B cell (primary cell): ENCODE data around the gene RTKN. TPM values are rescaled to one million over a fixed set of nuclear protein-coding genes. Genes with fewer than 3 reads are reported as not detected.

Experiments
- ATAC-seq: fragments of 200-7000 bp; cut with Tn5 transposase; one replicate; pipeline ENCODE4 v1.10.0; 2021; ENCODE audit warnings: low read depth, mild to moderate bottlenecking, moderate number of reproducible peaks, moderate library complexity
- CTCF ChIA-PET: fragments of 350-600 bp; sonication (Branson Sonifier 250); formaldehyde crosslinking; loops from one replicate; lab custom pipeline; 2021; ENCODE audit warnings: antibody characterized with exemption, inconsistent platforms; lab: Charles Lee
- POLR2A ChIA-PET: fragments of 350-600 bp; sonication (Branson Sonifier 250); formaldehyde crosslinking; loops from one replicate; lab custom pipeline; 2021; ENCODE audit warnings: antibody characterized with exemption; lab: Charles Lee
- DNase-seq: peaks from one replicate; pipeline ENCODE4 v3.0.0; 2013
- H2AFZ ChIP-seq: 2 replicates; pipeline ENCODE4 v1.6.1; 2012; ENCODE audit warnings: mild to moderate bottlenecking, low read depth, low read length; ENCODE audit not compliant: insufficient read depth, poor library complexity, severe bottlenecking
- H3K27ac ChIP-seq, 2 donors: 1 replicate in 1 of 2; 2 replicates in 1 of 2; pipeline ENCODE4 v1.5.1; 2012 to 2013; ENCODE audit warnings: low read length in 2 of 2, mild to moderate bottlenecking in 2 of 2, moderate library complexity in 1 of 2
- H3K27me3 ChIP-seq, 4 experiments: fragments of 200-600 bp in 1 of 4; sonication (generic) in 1 of 4; replicated peaks in 1 of 4; 1 replicate in 2 of 4; 2 replicates in 2 of 4; pipeline versions ENCODE4 v1.6.1 to v1.7.0; 2013 to 2016; ENCODE audit warnings: low read length in 3 of 4, mild to moderate bottlenecking in 2 of 4, mixed read lengths in 1 of 4, moderate library complexity in 1 of 4; ENCODE audit not compliant: insufficient read depth in 4 of 4, control insufficient read depth in 3 of 4; ENCODE audit errors: control extremely low read depth in 1 of 4
- H3K36me3 ChIP-seq, 2 experiments: replicated peaks in 1 of 2; 1 replicate in 1 of 2; 2 replicates in 1 of 2; pipeline versions ENCODE4 v1.6.1 to v1.7.1; 2013; ENCODE audit warnings: low read length in 1 of 2; ENCODE audit not compliant: insufficient read depth in 2 of 2, control insufficient read depth in 1 of 2; ENCODE audit errors: control extremely low read depth in 1 of 2, extremely low read depth in 1 of 2
- H3K4me1 ChIP-seq, 2 donors: fragments of 200-600 bp in 1 of 2; sonication (generic) in 1 of 2; 1 replicate in 1 of 2; 2 replicates in 1 of 2; pipeline versions ENCODE4 v1.5.1 to v1.6.1; 2013 to 2017; ENCODE audit warnings: low read length in 2 of 2; ENCODE audit not compliant: control insufficient read depth in 2 of 2, insufficient read depth in 2 of 2
- H3K4me2 ChIP-seq: replicated peaks from 2 replicates; pipeline ENCODE3; 2012; ENCODE audit warnings: mild to moderate bottlenecking, low read depth, low read length; ENCODE audit not compliant: poor library complexity, severe bottlenecking
- H3K4me3 ChIP-seq, 5 experiments: fragments of 200-600 bp in 1 of 5; sonication (generic) in 1 of 5; 1 replicate in 3 of 5; 2 replicates in 2 of 5; pipeline versions ENCODE4 v1.5.1 to v1.7.0; 2011 to 2016; ENCODE audit warnings: low read length in 4 of 5, mild to moderate bottlenecking in 4 of 5, low read depth in 2 of 5, control low read depth in 1 of 5, moderate library complexity in 1 of 5; ENCODE audit not compliant: insufficient read depth in 1 of 5; ENCODE audit errors: control extremely low read depth in 1 of 5, extremely low read depth in 1 of 5
- H3K79me2 ChIP-seq: fragments of 200-600 bp; sonication (generic); one replicate; pipeline ENCODE4 v1.6.0; 2016; ENCODE audit warnings: low read length; ENCODE audit not compliant: control insufficient read depth, insufficient read depth
- H3K9ac ChIP-seq: fragments of 200-600 bp; sonication (generic); 2 replicates; pipeline ENCODE4 v1.6.1; 2017; ENCODE audit warnings: mild to moderate bottlenecking, low read length, moderate library complexity
- H3K9me3 ChIP-seq, 3 donors: one replicate each; pipeline versions ENCODE4 v1.6.1 to v1.7.1; 2013; ENCODE audit warnings: low read length in 2 of 3; ENCODE audit not compliant: control insufficient read depth in 2 of 3, insufficient read depth in 1 of 3; ENCODE audit errors: control extremely low read depth in 1 of 3
- H4K20me1 ChIP-seq: 2 replicates; pipeline ENCODE4 v1.6.0; 2012; ENCODE audit warnings: mild to moderate bottlenecking, low read length; ENCODE audit not compliant: insufficient read depth, control insufficient read depth, poor library complexity, severe bottlenecking
- H3K27ac Mint-ChIP-seq: one replicate; pipeline ENCODE4 v1.8.0; 2021; ENCODE audit warnings: mixed read lengths
- H3K27me3 Mint-ChIP-seq: one replicate; pipeline ENCODE4 v1.8.0; 2021; ENCODE audit warnings: mixed read lengths
- H3K4me1 Mint-ChIP-seq: one replicate; pipeline ENCODE4 v1.8.0; 2021; ENCODE audit warnings: mixed read lengths
- H3K4me3 Mint-ChIP-seq: one replicate; pipeline ENCODE4 v1.8.0; 2021; ENCODE audit warnings: mixed read lengths
- H3K9me3 Mint-ChIP-seq: one replicate; pipeline ENCODE4 v1.8.0; 2022; ENCODE audit warnings: mixed read lengths; ENCODE audit not compliant: insufficient read depth
- CTCF ChIP-seq: fragments of 200-600 bp; IDR thresholded peaks from one replicate; pipeline ENCODE4 v1.8.0; 2022; ENCODE audit warnings: antibody characterized with exemption, mild to moderate bottlenecking
- EZH2 ChIP-seq: IDR thresholded peaks from 2 replicates; pipeline ENCODE4 v1.6.1; 2012; ENCODE audit warnings: borderline replicate concordance, low read depth, mild to moderate bottlenecking, moderate library complexity, low read length; ENCODE audit not compliant: insufficient read depth, poor library complexity, severe bottlenecking
- WGBS: methylation state at CpG from one replicate; pipeline ENCODE4 v1.1.5; 2013; ENCODE audit warnings: missing lambda C conversion rate; ENCODE audit not compliant: insufficient coverage; 5-methylcytosine and 5-hydroxymethylcytosine counted together
- intact Hi-C: fragments of 100-400 bp; cut with micrococcal nuclease; formaldehyde crosslinking; loops from one replicate; pipeline ENCODE4 v1.10.0; 2022
- polyA plus RNA-seq: library from polyadenylated mRNA; depleted of rRNA; stranded (reverse); fragments of >200 nt; gene quantifications from 2 replicates; pipeline ENCODE4 v1.2.3, GENCODE V29; 2012
- total RNA-seq, 2 donors: library from RNA; stranded (reverse); fragments of 120-200 nt in 1 of 2; gene quantifications; 1 replicate in 1 of 2; 2 replicates in 1 of 2; pipeline versions ENCODE4 v1.2.3 to v1.2.4, GENCODE V29; 2013 to 2022

Gene RTKN
- total and polyA plus RNA-seq, 2 donors (not counting 1 experiment from before 2014, with no cell fraction given): 5.1 to 10.5 TPM

GRCh38 chr2:74420006-74420405 is 21.7 kb downstream of the RTKN start:
- intact Hi-C loops: loop anchor here (2.0 kb wide), 2 partner anchors 63 to 221 kb away; partner anchors contain the start of genes CCDC142, MTHFD2 and TTC31
- Histone ChIP-seq H3K4me1 (peaks cover 33 to 54% of the 10 kb centered on the region in 2 donors), H3K27ac (peak overlapping the region in 1 of 2 donors; percentile 61), H3K79me2 (peaks cover 4% of the 10 kb centered on the region), H3K27me3 (no peaks in the 10 kb centered on the region), H4K20me1 (no peaks in the 10 kb centered on the region), H3K9me3 (no peaks in the 10 kb centered on the region), H3K36me3 (peaks cover 0 to 8% of the 10 kb centered on the region in 2 experiments), H3K4me2 (peak overlapping the region; percentile 59), H3K9ac (no peak overlapping the region), H2AFZ (no peak overlapping the region), H3K4me3 (peak overlapping the region in 1 of 5 experiments; percentile 18)
- WGBS: no CpG with 5 or more reads among the region's 2 CpGs
- Mint-ChIP-seq H3K27me3 (no peaks in the 10 kb centered on the region), H3K4me3 (peak overlapping the region; percentile 76), H3K9me3 (no peaks in the 10 kb centered on the region), H3K4me1 (peaks cover 51% of the 10 kb centered on the region), H3K27ac (peak overlapping the region; percentile 83)
- ATAC-seq: no peak
- ChIA-PET POLR2A (interaction anchor here (2.0 kb wide), 1 partner anchor 38 kb away, joined by 19 read pairs; the partner anchor contains the start of gene WBP1), CTCF (interaction anchor here (1.2 kb wide), 1 partner anchor 20 kb away, joined by 3 read pairs; no protein-coding TSS in a partner anchor)
- no peak for DNase-seq
- TF ChIP-seq CTCF (no peak), EZH2 (no peak)

GRCh38 chr2:74419345-74419744 is 22.4 kb downstream of the RTKN start:
- peaks cover 4% of the 10 kb centered on the region for H3K79me2 ChIP-seq
- H4K20me1 ChIP-seq: no peaks in the 10 kb centered on the region
- DNase-seq (no peak), ATAC-seq (no peak)
- Mint-ChIP-seq H3K27ac (peak overlapping the region; percentile 46), H3K27me3 (no peaks in the 10 kb centered on the region), H3K9me3 (no peaks in the 10 kb centered on the region), H3K4me1 (peaks cover 55% of the 10 kb centered on the region), H3K4me3 (peak overlapping the region; percentile 39)
- no peak overlapping the region for H2AFZ ChIP-seq
- peak overlapping the region; percentile 59 for H3K4me2 ChIP-seq
- H3K9ac ChIP-seq: no peak overlapping the region
- CTCF ChIA-PET: interaction anchor here (0.8 kb wide), 1 partner anchor 33 kb away, joined by 3 read pairs; no protein-coding TSS in a partner anchor
- WGBS: no CpG with 5 or more reads among the region's 1 CpG
- POLR2A ChIA-PET: interaction anchor here (1.0 kb wide), 1 partner anchor 28 kb away, joined by 3 read pairs; no protein-coding TSS in a partner anchor
- no peaks in the 10 kb centered on the region for H3K9me3 ChIP-seq
- intact Hi-C loops: no loop called here
- peak overlapping the region in 1 of 5 experiments; percentile 18 for H3K4me3 ChIP-seq
- H3K36me3 ChIP-seq: peaks cover 0 to 2% of the 10 kb centered on the region in 2 experiments
- no peak overlapping the region for H3K27ac ChIP-seq
- TF ChIP-seq CTCF (no peak), EZH2 (no peak)
- H3K27me3 ChIP-seq: no peaks in the 10 kb centered on the region
- peaks cover 38 to 61% of the 10 kb centered on the region in 2 donors for H3K4me1 ChIP-seq
